ENCODE measurements around the gene MGAT5. TPM values are rescaled to one million over a fixed set of nuclear protein-coding genes. Genes with fewer than 3 reads are reported as not detected.

Gene MGAT5
- total RNA-seq, 1 donor from 2014 or later: 21.2 TPM

GRCh38 chr2:134459706-134460406 lies 206.0 kb downstream of the MGAT5 start:
- H3K79me2 ChIP-seq (ENCODE audit: low read depth): no peaks in the 10 kb centered on the region
- H3K9me3 ChIP-seq (ENCODE audit: low read depth): no peaks in the 10 kb centered on the region
- H3F3A ChIP-seq (ENCODE audit: low read depth): no peaks in the 10 kb centered on the region
- no peak overlapping the region for H3K4me2 ChIP-seq
- TF ChIP-seq, protein P1, sequence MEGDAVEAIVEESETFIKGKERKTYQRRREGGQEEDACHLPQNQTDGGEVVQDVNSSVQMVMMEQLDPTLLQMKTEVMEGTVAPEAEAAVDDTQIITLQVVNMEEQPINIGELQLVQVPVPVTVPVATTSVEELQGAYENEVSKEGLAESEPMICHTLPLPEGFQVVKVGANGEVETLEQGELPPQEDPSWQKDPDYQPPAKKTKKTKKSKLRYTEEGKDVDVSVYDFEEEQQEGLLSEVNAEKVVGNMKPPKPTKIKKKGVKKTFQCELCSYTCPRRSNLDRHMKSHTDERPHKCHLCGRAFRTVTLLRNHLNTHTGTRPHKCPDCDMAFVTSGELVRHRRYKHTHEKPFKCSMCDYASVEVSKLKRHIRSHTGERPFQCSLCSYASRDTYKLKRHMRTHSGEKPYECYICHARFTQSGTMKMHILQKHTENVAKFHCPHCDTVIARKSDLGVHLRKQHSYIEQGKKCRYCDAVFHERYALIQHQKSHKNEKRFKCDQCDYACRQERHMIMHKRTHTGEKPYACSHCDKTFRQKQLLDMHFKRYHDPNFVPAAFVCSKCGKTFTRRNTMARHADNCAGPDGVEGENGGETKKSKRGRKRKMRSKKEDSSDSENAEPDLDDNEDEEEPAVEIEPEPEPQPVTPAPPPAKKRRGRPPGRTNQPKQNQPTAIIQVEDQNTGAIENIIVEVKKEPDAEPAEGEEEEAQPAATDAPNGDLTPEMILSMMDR (IDR thresholded peaks at IDR 0.05): no peak
- TF ChIP-seq EZH2phosphoT487 (IDR thresholded peaks at IDR 0.05) (no peak), EZH2 (IDR thresholded peaks at IDR 0.05) (no peak)
- H3K27me3 ChIP-seq: no peaks in the 10 kb centered on the region
- no peaks in the 10 kb centered on the region for H3K36me3 ChIP-seq
- no peak overlapping the region for H2AFZ ChIP-seq (replicated peaks)
- peaks cover 4% of the 10 kb centered on the region for H3K4me1 Mint-ChIP-seq
- H3K4me3 Mint-ChIP-seq: no peak overlapping the region
- peaks cover 4% of the 10 kb centered on the region for H3K27me3 Mint-ChIP-seq (ENCODE audit: insufficient read depth, low read depth)
- H3K4me3 ChIP-seq: no peak overlapping the region
- DNase-seq (ENCODE audit: low spot score): no peak
- H3K9ac ChIP-seq: no peak overlapping the region
- H3K36me3 Mint-ChIP-seq: no peaks in the 10 kb centered on the region
- no peaks in the 10 kb centered on the region for H3K4me1 ChIP-seq
- no peaks in the 10 kb centered on the region for H3K9me3 Mint-ChIP-seq
- no peaks in the 10 kb centered on the region for H4K20me1 ChIP-seq (ENCODE audit: low read depth)
- no peak overlapping the region for H3K27ac ChIP-seq
- H3K27ac Mint-ChIP-seq: no peak overlapping the region

- Histone ChIP-seq H3K4me3 (no peak overlapping the region), H3K79me2 (ENCODE audit: low read depth) (no peaks in the 10 kb centered on the region), H4K20me1 (ENCODE audit: low read depth) (no peaks in the 10 kb centered on the region), H3K9me3 (ENCODE audit: low read depth) (no peaks in the 10 kb centered on the region), H3K27me3 (no peaks in the 10 kb centered on the region), H3K27ac (no peak overlapping the region), H3K36me3 (no peaks in the 10 kb centered on the region), H3K9ac (no peak overlapping the region), H3K4me2 (no peak overlapping the region), H3K4me1 (no peaks in the 10 kb centered on the region), H2AFZ (replicated peaks) (no peak overlapping the region), H3F3A (ENCODE audit: low read depth) (no peaks in the 10 kb centered on the region)
- H3K27ac Mint-ChIP-seq: peak overlapping the region; percentile 9
- H3K27me3 Mint-ChIP-seq (ENCODE audit: insufficient read depth, low read depth): peaks cover 4% of the 10 kb centered on the region
- peaks cover 4% of the 10 kb centered on the region for H3K4me1 Mint-ChIP-seq
- no peak overlapping the region for H3K4me3 Mint-ChIP-seq
- TF ChIP-seq EZH2phosphoT487 (IDR thresholded peaks at IDR 0.05): no peak
- TF ChIP-seq, protein P1 (IDR thresholded peaks at IDR 0.05): peak; percentile 79
- no peak for TF ChIP-seq EZH2 (IDR thresholded peaks at IDR 0.05)
- H3K36me3 Mint-ChIP-seq: no peaks in the 10 kb centered on the region
- peak; percentile 83 for DNase-seq (ENCODE audit: low spot score)
- no peaks in the 10 kb centered on the region for H3K9me3 Mint-ChIP-seq
Observed at GRCh38 chr2:134460583-134460998, 206.7 kb downstream of the MGAT5 start.

DNA sequence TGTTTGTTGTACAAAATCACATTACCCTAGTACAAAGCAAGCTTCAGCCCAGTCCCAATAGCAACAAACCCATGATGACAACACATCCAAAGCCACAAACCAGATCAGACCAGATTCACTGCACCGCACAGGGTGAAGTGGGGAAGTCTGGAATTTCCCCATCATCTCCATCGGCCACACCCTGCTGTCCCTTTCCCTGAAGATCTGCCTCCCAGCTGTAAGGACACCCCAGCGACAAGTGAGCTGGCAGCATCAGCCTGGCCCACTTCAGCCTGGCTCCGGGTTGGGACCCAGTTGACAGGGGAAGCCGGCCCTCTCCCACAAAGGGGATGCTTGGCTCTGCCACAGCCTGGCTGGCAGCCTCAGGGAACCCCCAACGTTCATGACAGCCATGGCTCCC lies 207.6 kb downstream of the MGAT5 start:
- no peak for DNase-seq (ENCODE audit: low spot score)
- Histone ChIP-seq H3K27me3 (no peaks in the 10 kb centered on the region), H3K4me1 (no peaks in the 10 kb centered on the region), H3K36me3 (no peaks in the 10 kb centered on the region), H4K20me1 (ENCODE audit: low read depth) (no peaks in the 10 kb centered on the region), H3K79me2 (ENCODE audit: low read depth) (no peaks in the 10 kb centered on the region), H3K4me2 (no peak overlapping the region), H3F3A (ENCODE audit: low read depth) (no peaks in the 10 kb centered on the region), H2AFZ (replicated peaks) (no peak overlapping the region), H3K27ac (no peak overlapping the region), H3K9ac (no peak overlapping the region), H3K4me3 (no peak overlapping the region), H3K9me3 (ENCODE audit: low read depth) (no peaks in the 10 kb centered on the region)
- no peak for TF ChIP-seq EZH2 (IDR thresholded peaks at IDR 0.05)
- TF ChIP-seq, protein P1 (IDR thresholded peaks at IDR 0.05): no peak
- no peak for TF ChIP-seq EZH2phosphoT487 (IDR thresholded peaks at IDR 0.05)
- H3K9me3 Mint-ChIP-seq: no peaks in the 10 kb centered on the region
- no peaks in the 10 kb centered on the region for H3K36me3 Mint-ChIP-seq
- H3K27ac Mint-ChIP-seq: no peak overlapping the region
- H3K27me3 Mint-ChIP-seq (ENCODE audit: insufficient read depth, low read depth): peaks cover 4% of the 10 kb centered on the region
- H3K4me3 Mint-ChIP-seq: no peak overlapping the region
- H3K4me1 Mint-ChIP-seq: peaks cover 7% of the 10 kb centered on the region
